Measurements from ENCODE around the gene HOXD3. TPM values are rescaled to one million over a fixed set of nuclear protein-coding genes. Genes with fewer than 3 reads are reported as not detected.
A peak's percentile ranks its signal among the peaks of the same experiment; 100 is the strongest.

Gene HOXD3
- total RNA-seq, 2 experiments from 2014 or later: not detected

GRCh38 chr2:176124947-176125771 is 31.9 kb upstream of the HOXD3 start:
- peaks cover 12% of the 10 kb centered on the region for H3K4me1 Mint-ChIP-seq
- H3K27me3 Mint-ChIP-seq: peaks cover 79% of the 10 kb centered on the region
- H3K9me3 Mint-ChIP-seq: no peaks in the 10 kb centered on the region
- POLR2A ChIA-PET: no interaction called here
- no peaks in the 10 kb centered on the region for H3K36me3 Mint-ChIP-seq
- no peak overlapping the region for H3K27ac Mint-ChIP-seq
- DNase-seq (no peak), ATAC-seq (ENCODE audit: low read depth) (no peak)
- no peak overlapping the region for H3K4me3 Mint-ChIP-seq

GRCh38 chr2:176125772-176126054 is 31.4 kb upstream of the HOXD3 start:
- no peak for ATAC-seq (ENCODE audit: low read depth)
- H3K4me1 Mint-ChIP-seq: peaks cover 12% of the 10 kb centered on the region
- no peak for DNase-seq
- no peaks in the 10 kb centered on the region for H3K9me3 Mint-ChIP-seq
- H3K36me3 Mint-ChIP-seq: no peaks in the 10 kb centered on the region
- peaks cover 75% of the 10 kb centered on the region for H3K27me3 Mint-ChIP-seq
- POLR2A ChIA-PET: no interaction called here
- H3K27ac Mint-ChIP-seq: no peak overlapping the region
- no peak overlapping the region for H3K4me3 Mint-ChIP-seq

GRCh38 chr2:176126929-176127773 is 30.0 kb upstream of the HOXD3 start:
- POLR2A ChIA-PET: no interaction called here
- no peak overlapping the region for H3K4me3 Mint-ChIP-seq
- no peak for ATAC-seq (ENCODE audit: low read depth)

GRCh38 chr2:176127774-176128072 is 29.4 kb upstream of the HOXD3 start:
- Mint-ChIP-seq H3K9me3 (no peaks in the 10 kb centered on the region), H3K27me3 (peaks cover 83% of the 10 kb centered on the region), H3K4me1 (peaks cover 21% of the 10 kb centered on the region), H3K36me3 (no peaks in the 10 kb centered on the region), H3K4me3 (no peak overlapping the region), H3K27ac (no peak overlapping the region)
- POLR2A ChIA-PET: no interaction called here
- DNase-seq: no peak
- no peak for ATAC-seq (ENCODE audit: low read depth)

More at GRCh38 chr2:176126929-176127773, 30.0 kb upstream of the HOXD3 start:
- H3K9me3 Mint-ChIP-seq: no peaks in the 10 kb centered on the region
- no peak overlapping the region for H3K27ac Mint-ChIP-seq
- peaks cover 80% of the 10 kb centered on the region for H3K27me3 Mint-ChIP-seq
- no peak for DNase-seq
- H3K4me1 Mint-ChIP-seq: peaks cover 17% of the 10 kb centered on the region
- no peaks in the 10 kb centered on the region for H3K36me3 Mint-ChIP-seq

- Mint-ChIP-seq H3K27me3 (peaks cover 87% of the 10 kb centered on the region), H3K4me3 (peak overlapping the region; percentile 5), H3K27ac (peak overlapping the region; percentile 40), H3K4me1 (peaks cover 21% of the 10 kb centered on the region), H3K36me3 (no peaks in the 10 kb centered on the region), H3K9me3 (no peaks in the 10 kb centered on the region)
- ATAC-seq (ENCODE audit: low read depth) (no peak), DNase-seq (no peak)
- POLR2A ChIA-PET: no interaction called here
Measured at GRCh38 chr2:176128172-176128981, 28.7 kb upstream of the HOXD3 start.

GRCh38 chr2:176128982-176129796 is 27.9 kb upstream of the HOXD3 start, which contains the start of gene HOXD8:
TSS of gene HOXD8 (plus strand) at chr2:176129705. CDS start at chr2:176130367, 662 bp downstream.
- ATAC-seq (ENCODE audit: low read depth) (no peak), DNase-seq (peak; percentile 49)
- Mint-ChIP-seq H3K4me1 (peaks cover 18% of the 10 kb centered on the region), H3K9me3 (no peaks in the 10 kb centered on the region), H3K27ac (peak within 1 kb of the TSS; percentile 68), H3K4me3 (peak within 1 kb of the TSS; percentile 26), H3K36me3 (no peaks in the 10 kb centered on the region), H3K27me3 (peaks cover 87% of the 10 kb centered on the region)
- POLR2A ChIA-PET: no interaction called here

GRCh38 chr2:176129813-176130146 is 27.3 kb upstream of the HOXD3 start:
- Mint-ChIP-seq H3K27me3 (peaks cover 87% of the 10 kb centered on the region), H3K4me3 (peak overlapping the region; percentile 25), H3K27ac (no peak overlapping the region), H3K9me3 (no peaks in the 10 kb centered on the region), H3K4me1 (peaks cover 16% of the 10 kb centered on the region), H3K36me3 (no peaks in the 10 kb centered on the region)
- ATAC-seq (ENCODE audit: low read depth) (no peak), DNase-seq (no peak)
- POLR2A ChIA-PET: no interaction called here

GRCh38 chr2:176130147-176130956 is 26.8 kb upstream of the HOXD3 start:
- H3K9me3 Mint-ChIP-seq: no peaks in the 10 kb centered on the region
- peak overlapping the region; percentile 68 for H3K27ac Mint-ChIP-seq
- ATAC-seq (ENCODE audit: low read depth) (no peak), DNase-seq (peak; percentile 53)
- H3K4me1 Mint-ChIP-seq: peaks cover 17% of the 10 kb centered on the region
- H3K36me3 Mint-ChIP-seq: no peaks in the 10 kb centered on the region
- peaks cover 87% of the 10 kb centered on the region for H3K27me3 Mint-ChIP-seq
- POLR2A ChIA-PET: no interaction called here
- peak overlapping the region; percentile 26 for H3K4me3 Mint-ChIP-seq

GRCh38 chr2:176130957-176131847 is 25.9 kb upstream of the HOXD3 start:
- ATAC-seq (ENCODE audit: low read depth) (no peak), DNase-seq (no peak)
- Mint-ChIP-seq H3K4me1 (peaks cover 25% of the 10 kb centered on the region), H3K36me3 (peaks cover 3% of the 10 kb centered on the region), H3K9me3 (no peaks in the 10 kb centered on the region), H3K27ac (peak overlapping the region; percentile 57), H3K27me3 (peaks cover 87% of the 10 kb centered on the region), H3K4me3 (peak overlapping the region; percentile 26)
- POLR2A ChIA-PET: interaction anchor here (0.6 kb wide), 1 partner anchor 26 kb away, joined by 4 read pairs; no protein-coding TSS in a partner anchor

GRCh38 chr2:176131848-176132158 is 25.3 kb upstream of the HOXD3 start:
- Mint-ChIP-seq H3K4me1 (peaks cover 25% of the 10 kb centered on the region), H3K36me3 (peaks cover 3% of the 10 kb centered on the region), H3K27ac (no peak overlapping the region), H3K9me3 (no peaks in the 10 kb centered on the region), H3K4me3 (peak overlapping the region; percentile 74), H3K27me3 (peaks cover 85% of the 10 kb centered on the region)
- ATAC-seq (ENCODE audit: low read depth) (no peak), DNase-seq (no peak)
- POLR2A ChIA-PET: no interaction called here

- H3K9me3 Mint-ChIP-seq: no peaks in the 10 kb centered on the region
- peaks cover 85% of the 10 kb centered on the region for H3K27me3 Mint-ChIP-seq
- peak overlapping the region; percentile 74 for H3K4me3 Mint-ChIP-seq
- no peak for DNase-seq
- ATAC-seq (ENCODE audit: low read depth): no peak
- H3K4me1 Mint-ChIP-seq: peaks cover 25% of the 10 kb centered on the region
- no peak overlapping the region for H3K27ac Mint-ChIP-seq
- H3K36me3 Mint-ChIP-seq: peaks cover 3% of the 10 kb centered on the region
- POLR2A ChIA-PET: interaction anchor here (0.7 kb wide), 1 partner anchor 1204 kb away, joined by 3 read pairs; no protein-coding TSS in a partner anchor
Measured at GRCh38 chr2:176132205-176133171, 24.6 kb upstream of the HOXD3 start.
